Stimulated activated CD8-positive, alpha-beta memory T cell treated with anti-CD3 and anti-CD28 coated beads, Interleukin-7, amount 100 ng/mL, for 24 hours (primary cell): ENCODE results near the gene HMCN1.
"Not testable (repeated sequence)": the region's sequence is repeated elsewhere in the genome, so short reads cannot be mapped to it uniquely, and the experiment has no call there.

ENCODE experiments used
- DNase-seq: peaks from one replicate; pipeline ENCODE4 v3.0.0-alpha.2; 2020; ENCODE audit warnings: low read depth

The HMCN1 gene

DNA sequence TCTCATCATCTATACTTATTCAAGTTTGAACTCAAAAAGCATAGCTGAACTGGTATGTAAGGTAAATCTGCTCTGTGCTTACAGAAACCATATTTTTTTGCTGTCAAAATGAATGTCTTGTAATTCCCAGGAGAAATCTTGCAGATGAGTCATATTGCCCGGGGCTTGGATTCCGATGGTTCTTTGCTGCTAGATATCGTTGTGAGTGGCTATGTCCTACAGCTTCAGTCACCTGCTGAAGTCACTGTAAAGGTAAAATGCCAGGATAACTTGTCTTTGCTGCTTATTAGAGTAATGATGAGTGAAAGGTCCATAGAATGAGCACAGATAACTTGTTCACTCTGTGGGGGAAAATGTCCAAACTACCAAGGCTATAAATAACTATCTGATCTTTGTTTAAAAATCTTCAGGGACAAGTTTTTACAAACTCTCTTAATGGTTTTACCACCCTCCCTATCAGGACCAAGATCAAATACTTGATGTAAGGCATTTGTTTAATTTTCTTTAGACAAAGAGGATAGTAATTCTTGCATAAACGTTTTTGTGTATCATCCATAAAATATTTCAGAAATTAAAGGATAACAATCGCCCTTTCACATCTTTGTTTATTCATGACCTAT, 418.5 kb downstream of the HMCN1 start:
- DNase-seq, result no peak

- DNase-seq, result no peak
Measured at GRCh38 chr1:186154651-186155050, 420.5 kb downstream of the HMCN1 start.

DNA sequence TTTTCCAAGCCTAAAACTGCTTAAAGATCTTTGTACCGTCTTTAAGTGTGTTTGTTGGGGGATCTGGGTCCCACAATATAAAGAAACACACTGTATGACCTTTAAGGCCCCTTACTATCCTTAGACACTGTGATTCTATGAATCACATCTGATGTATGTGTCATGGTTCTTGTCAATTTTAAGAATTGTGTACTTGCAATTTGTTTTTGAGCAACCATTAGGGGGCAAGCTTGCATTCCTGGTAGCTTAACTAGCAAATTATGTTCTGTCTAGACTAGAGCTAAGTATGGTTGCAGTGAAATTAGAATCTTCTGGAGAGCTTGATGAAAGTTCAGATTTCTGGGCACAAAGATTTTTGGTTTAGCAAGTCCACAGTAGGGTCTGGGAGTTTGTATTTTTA, 421.4 kb downstream of the HMCN1 start:
- no peak for DNase-seq

DNA sequence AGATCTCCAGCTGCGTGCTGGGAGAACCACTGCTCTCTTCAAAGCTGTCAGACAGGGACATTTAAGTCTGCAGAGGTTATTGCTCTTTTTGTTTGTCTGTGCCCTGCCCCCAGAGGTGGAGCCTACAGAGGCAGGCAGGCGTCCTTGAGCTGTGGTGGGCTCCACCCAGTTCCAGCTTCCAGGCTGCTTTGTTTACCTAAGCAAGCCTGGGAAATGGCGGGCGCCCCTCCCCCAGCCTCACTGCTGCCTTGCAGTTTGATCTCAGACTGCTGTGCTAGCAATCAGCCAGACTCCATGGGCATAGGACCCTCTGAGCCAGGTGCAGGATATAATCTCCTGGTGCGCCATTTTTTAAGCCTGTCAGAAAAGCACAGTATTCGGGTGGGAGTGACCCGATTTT, 428.7 kb downstream of the HMCN1 start:
- DNase-seq, result not testable (repeated sequence)

DNA sequence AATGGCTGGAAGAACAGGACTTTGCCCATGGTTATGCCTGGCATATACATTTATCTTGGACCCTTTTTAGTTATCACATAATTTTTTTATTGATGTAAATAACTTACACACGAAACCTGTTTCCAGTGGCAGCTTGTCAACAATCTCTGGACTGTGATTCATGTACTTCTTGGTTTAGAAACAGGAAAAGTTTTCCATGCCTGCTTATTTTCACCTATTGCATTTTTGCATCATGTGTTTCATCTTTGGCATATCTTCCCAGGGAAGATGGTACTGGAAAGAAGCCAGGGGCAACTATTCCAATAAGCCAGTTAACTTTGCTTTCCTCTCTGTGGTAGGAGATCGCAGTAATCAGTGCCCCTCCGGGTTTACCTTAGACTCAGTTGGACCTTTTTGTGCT, 430.6 kb downstream of the HMCN1 start:
- no peak for DNase-seq

- no peak for DNase-seq
Measured at GRCh38 chr1:186165303-186165702, 431.1 kb downstream of the HMCN1 start.

DNA sequence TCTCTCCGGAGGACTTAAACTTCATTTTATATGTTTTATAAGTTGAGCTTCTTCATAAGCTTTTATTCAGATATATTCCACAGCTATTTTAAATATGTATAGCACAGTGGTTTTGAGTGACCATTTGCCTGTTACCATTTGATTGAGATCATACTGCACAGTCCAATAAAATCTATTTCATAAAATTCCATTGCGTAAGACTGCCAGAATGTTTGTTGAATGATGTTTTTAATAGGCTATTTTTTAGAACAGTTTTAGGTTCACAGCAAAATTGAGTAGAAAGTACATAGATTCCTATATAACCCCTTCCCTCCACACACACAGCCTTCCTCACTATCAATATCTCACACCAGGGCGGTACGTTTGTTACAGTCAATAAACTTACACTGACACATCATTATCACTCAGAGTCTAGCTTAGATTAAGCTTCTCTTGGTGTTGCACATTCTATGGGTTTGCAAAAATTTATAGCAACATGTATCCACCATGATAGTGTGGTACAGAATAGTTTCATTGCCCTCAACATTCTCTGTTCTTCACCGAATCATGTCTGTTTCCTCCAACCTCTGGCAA, 433.0 kb downstream of the HMCN1 start:
- no peak for DNase-seq

DNA sequence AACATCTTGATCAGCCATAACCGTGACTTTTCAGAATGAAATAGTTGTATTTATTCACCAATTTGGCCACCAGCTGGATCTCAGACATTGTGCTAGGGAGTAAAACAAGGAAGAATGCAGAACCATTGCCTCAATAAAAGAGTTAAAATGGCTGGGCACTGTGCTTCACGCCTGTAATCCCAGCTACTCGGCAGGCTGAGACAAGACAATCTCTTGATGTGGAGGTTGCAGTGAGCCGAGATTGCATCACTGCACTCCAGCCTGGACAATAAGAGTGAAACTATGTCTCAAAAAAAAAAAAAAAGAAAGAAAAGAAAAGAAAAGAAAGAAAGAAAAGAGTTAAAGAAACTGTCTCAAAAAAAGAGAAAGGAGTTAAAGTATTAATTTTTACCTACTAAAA, 441.4 kb downstream of the HMCN1 start:
- no peak for DNase-seq

DNA sequence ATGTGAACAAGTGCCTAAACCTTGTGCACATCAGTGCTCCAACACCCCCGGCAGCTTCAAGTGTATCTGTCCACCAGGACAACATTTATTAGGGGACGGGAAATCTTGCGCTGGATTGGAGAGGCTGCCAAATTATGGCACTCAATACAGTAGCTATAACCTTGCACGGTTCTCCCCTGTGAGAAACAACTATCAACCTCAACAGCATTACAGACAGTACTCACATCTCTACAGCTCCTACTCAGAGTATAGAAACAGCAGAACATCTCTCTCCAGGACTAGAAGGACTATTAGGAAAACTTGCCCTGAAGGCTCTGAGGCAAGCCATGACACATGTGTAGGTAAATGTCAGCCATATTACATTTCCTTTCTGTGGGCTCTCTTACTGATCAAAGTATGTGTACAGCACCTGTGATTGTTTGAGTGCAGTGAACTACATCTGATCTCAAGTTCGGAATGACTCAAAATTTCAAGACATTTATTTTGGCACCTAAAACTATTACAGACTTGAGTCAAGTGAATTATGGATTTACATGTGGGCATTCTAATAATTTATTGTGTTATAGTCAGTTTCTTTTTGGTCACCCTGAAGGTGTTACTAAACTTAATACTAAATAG, 444.3 kb downstream of the HMCN1 start:
- DNase-seq, result no peak

- no peak for DNase-seq
Measured at GRCh38 chr1:186179231-186179630, 445.0 kb downstream of the HMCN1 start.

DNA sequence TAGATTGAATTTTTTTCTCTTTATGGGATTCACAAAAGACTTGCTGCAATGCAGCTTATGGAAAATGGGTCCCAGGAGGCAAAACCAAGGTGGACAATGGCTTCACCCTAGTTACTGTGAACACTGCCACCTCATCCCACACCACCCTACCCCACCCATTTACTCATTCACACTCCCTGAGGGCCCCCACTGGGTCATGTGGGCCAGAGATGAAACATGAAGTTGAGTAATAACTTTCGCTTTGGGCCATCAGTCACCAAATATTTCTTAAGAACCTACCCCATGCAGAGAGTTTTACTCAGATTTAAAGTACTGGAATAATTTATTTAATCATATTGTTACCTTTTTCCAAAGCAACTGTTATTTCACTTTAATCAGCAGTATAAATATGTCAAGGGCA, 449.0 kb downstream of the HMCN1 start:
- no peak for DNase-seq

- DNase-seq, result no peak
Measured at GRCh38 chr1:186183970-186184628, 449.9 kb downstream of the HMCN1 start.

DNA sequence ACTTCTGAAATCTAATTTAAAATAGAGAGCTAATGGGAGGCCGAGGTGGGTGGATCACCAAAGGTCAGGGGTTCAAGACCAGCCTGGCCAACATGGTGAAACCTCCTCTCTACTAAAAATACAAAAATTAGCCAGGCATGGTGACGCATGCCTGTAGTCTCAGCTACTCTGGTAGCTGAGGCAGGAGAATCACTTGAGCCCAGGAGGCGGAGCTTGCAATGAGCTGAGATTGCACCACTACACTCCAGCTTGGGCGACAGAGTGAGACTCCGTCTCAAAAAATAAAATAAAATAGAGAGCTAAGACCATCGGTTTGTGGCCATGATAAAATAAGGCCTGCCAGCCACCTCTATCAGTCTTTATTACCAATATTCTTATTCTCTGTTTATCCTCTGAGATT, 452.1 kb downstream of the HMCN1 start:
- DNase-seq, result not testable (repeated sequence)

DNA sequence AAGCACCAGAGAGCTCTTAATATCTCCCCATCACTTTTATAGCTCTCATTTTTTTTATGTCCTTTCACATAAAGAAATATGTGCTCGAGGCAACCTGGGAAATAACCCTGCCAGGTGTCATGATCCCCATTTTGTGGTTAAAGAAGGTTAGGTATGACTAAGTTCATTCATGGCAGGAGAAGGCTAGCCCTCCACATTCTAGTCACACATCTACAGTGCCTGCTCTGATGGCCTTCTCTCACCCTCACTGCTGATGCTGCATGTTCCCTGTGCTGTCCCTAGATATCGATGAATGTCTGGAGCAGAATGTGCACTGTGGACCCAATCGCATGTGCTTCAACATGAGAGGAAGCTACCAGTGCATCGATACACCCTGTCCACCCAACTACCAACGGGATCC, 453.4 kb downstream of the HMCN1 start:
- DNase-seq, result no peak

DNA sequence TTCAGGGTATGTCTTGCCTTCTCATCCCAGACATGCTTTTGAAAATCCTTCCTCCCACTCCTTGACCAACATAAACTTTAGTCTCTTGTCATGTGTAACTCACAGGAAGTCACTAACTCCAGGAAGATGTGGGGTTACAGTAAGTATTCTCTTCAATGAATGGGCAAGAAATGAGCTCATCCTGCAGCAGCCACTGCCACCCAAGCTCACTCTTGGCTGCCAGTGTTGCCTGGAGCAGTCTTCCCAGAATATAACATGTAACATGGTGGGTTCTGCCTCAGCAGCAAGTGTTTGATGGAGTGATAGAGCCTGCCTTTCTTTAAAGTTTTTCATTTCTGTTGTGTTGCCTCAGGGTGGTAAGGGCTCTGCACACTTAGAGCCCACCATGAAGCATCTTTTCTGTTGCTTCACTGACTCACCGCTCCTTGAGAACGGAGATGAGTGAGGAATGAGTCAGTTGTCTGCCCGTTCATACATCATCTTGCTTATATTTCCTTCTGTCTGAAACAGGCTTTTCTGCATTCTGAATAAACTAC, 453.9 kb downstream of the HMCN1 start:
- DNase-seq, result no peak

GRCh38 chr1:186188736-186189135, 454.5 kb downstream of the HMCN1 start:
- DNase-seq, result no peak

DNA sequence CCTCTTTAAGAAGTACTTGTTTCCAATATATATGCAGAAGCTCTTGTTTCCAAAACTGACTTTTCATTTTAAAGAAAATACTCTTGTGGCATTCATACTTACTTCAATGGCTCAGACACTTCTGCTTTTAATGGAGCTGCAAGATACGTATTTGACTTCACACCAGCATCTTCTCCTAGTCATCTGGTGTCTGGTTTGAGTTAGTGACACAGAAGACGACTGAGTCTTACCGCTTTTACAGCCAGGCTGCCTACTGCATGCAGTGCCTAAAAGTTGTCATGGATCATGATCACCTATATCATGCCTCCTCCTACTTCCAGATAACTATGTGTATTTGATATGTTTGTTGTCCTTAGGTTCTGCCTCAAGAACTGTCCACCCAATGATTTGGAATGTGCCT, 455.0 kb downstream of the HMCN1 start:
- DNase-seq, result no peak

DNA sequence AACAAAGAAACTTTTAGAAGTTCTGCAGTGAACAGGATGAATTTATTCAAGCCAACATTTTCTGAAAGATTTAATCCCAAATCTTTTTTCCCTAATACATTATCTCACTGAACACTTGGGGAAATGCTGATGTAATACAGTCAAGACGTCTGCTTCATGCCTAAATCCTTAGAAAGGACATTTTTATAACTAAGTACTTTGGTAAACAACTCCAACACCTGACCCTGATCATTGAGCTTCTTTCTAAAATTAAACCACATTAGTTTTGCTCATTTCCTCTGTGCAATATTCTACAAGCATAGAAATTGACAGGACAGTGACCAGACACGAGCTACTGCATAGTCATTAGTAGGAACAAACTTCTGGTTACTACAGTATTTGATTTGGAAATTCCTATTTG, 457.3 kb downstream of the HMCN1 start:
- no peak for DNase-seq

DNA sequence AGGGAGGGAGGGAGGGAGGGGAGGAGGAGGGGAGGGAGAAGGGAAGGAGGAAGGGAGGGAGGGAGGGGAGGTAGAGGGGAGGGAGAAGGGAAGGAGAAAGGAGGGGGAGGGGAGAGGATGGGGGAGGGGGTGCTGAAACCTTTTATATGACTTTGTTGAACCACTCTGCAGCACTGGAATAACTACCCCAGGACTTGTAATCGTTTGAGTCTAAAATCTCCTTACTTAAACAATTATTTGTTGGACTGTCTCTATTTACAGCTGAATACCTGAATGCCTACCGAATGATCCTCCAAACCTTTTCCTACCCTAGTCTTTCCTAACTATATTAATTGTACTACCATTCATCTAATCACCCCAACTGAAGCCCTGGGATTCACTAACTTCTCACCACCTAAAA, 459.0 kb downstream of the HMCN1 start:
- no peak for DNase-seq

- DNase-seq, result no peak
Measured at GRCh38 chr1:186194107-186194756, 460.0 kb downstream of the HMCN1 start.

DNA sequence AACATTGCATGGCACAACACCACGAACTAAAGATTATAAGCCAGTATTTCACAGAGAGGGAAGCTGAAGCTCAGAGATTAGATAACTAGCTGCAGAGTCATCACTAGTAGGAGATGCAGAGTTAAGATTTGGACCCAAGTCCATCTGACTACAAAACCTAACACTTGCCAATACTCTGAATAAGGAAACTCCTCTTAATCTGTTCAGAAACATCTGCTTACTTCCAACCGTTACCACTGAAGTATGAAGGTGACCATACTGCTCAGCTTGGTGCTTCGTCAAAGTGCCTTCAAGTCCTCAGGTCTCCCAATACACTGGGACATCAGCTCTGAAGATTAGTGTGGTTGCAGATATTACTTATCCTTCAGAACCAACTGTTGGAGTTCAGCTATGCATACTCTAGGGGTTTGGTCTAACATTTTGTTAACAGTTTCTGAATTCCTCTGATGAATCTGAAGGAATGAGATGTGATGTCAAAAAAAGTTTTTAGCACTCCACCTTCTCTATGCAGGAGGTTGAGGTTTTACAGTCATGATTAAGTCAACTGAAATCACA, 461.3 kb downstream of the HMCN1 start:
- DNase-seq, result no peak

GRCh38 chr1:186202271-186202764, 468.1 kb downstream of the HMCN1 start:
- DNase-seq, result no peak
